Epithelial cell of proximal tubule (primary cell): ENCODE data around the gene RASGRP3. TPM values are rescaled to one million over a fixed set of nuclear protein-coding genes. Genes with fewer than 3 reads are reported as not detected.

Source experiments
- DNase-seq: peaks from one replicate; pipeline ENCODE4 v3.0.0-alpha.2; 2011; ENCODE audit warnings: low read depth
- H3K4me3 ChIP-seq: 2 replicates; pipeline ENCODE4 v1.5.1; 2011; ENCODE audit warnings: low read depth, mild to moderate bottlenecking, low read length
- CTCF ChIP-seq: conservative IDR thresholded peaks from 2 replicates; pipeline ENCODE4 v1.5.1; 2012; ENCODE audit warnings: low read depth, mild to moderate bottlenecking, low read length
- total RNA-seq: library from RNA; depleted of rRNA; stranded (reverse); fragments of >200 nt; gene quantifications from 2 replicates; pipeline ENCODE4 v1.2.3, GENCODE V29; 2015

Gene RASGRP3
- total RNA-seq, 1 donor from 2014 or later, result 1.1 TPM

- TF ChIP-seq CTCF, result no peak
- no peak overlapping the region for H3K4me3 ChIP-seq
- DNase-seq, result no peak
Observed at GRCh38 chr2:33570681-33571080, 94.2 kb downstream of the RASGRP3 start.

- no peak overlapping the region for H3K4me3 ChIP-seq
- no peak for TF ChIP-seq CTCF
- DNase-seq, result no peak
Observed at GRCh38 chr2:33573657-33574056, 97.2 kb downstream of the RASGRP3 start.

- no peak for DNase-seq
- TF ChIP-seq CTCF, result no peak
- no peak overlapping the region for H3K4me3 ChIP-seq
Observed at GRCh38 chr2:33577084-33577483, 100.6 kb downstream of the RASGRP3 start.

- DNase-seq, result no peak
- no peak for TF ChIP-seq CTCF
- H3K4me3 ChIP-seq, result no peak overlapping the region
Observed at GRCh38 chr2:33577668-33578067, 101.2 kb downstream of the RASGRP3 start.

GRCh38 chr2:33579227-33579626 is 102.8 kb downstream of the RASGRP3 start:
- DNase-seq, result no peak
- no peak overlapping the region for H3K4me3 ChIP-seq
- no peak for TF ChIP-seq CTCF

GRCh38 chr2:33581872-33582271 is 105.4 kb downstream of the RASGRP3 start:
- no peak overlapping the region for H3K4me3 ChIP-seq
- no peak for TF ChIP-seq CTCF
- no peak for DNase-seq

- H3K4me3 ChIP-seq, result no peak overlapping the region
- peak; percentile 90 for TF ChIP-seq CTCF
- DNase-seq, result no peak
Observed at GRCh38 chr2:33583194-33583938, 106.9 kb downstream of the RASGRP3 start.
